Stimulated activated CD4-positive, alpha-beta T cell treated with anti-CD3 and anti-CD28 coated beads, Interleukin-4, amount 100 ng/mL, for 4 hours (primary cell): ENCODE data around the gene CHRDL2.

Experiments
- DNase-seq, 2 experiments: peaks; one replicate each; pipeline ENCODE4 v3.0.0-alpha.2; 2020

The CHRDL2 gene

GRCh38 chr11:74683279-74683871, 47.9 kb downstream of the CHRDL2 start:
- no peak for DNase-seq

GRCh38 chr11:74682731-74683278, 48.4 kb downstream of the CHRDL2 start:
- DNase-seq: no peak

- DNase-seq: no peak
Observed at GRCh38 chr11:74681686-74682651, 49.3 kb downstream of the CHRDL2 start.

- no peak for DNase-seq
Observed at GRCh38 chr11:74680703-74681531, 50.3 kb downstream of the CHRDL2 start.

GRCh38 chr11:74680035-74680671, 51.1 kb downstream of the CHRDL2 start:
- DNase-seq: no peak

- DNase-seq: no peak
Observed at GRCh38 chr11:74679513-74679865, 51.7 kb downstream of the CHRDL2 start.

- no peak for DNase-seq
Observed at GRCh38 chr11:74678591-74679512, 52.4 kb downstream of the CHRDL2 start.

- DNase-seq: no peak
Observed at GRCh38 chr11:74678041-74678440, 53.2 kb downstream of the CHRDL2 start.

- DNase-seq: no peak
Observed at GRCh38 chr11:74677131-74677530, 54.1 kb downstream of the CHRDL2 start.

GRCh38 chr11:74676596-74676995, 54.6 kb downstream of the CHRDL2 start:
- no peak for DNase-seq

- no peak for DNase-seq
Observed at GRCh38 chr11:74675761-74676160, 55.5 kb downstream of the CHRDL2 start.

GRCh38 chr11:74673693-74674360, 57.4 kb downstream of the CHRDL2 start:
- DNase-seq: no peak

GRCh38 chr11:74672956-74673692, 58.1 kb downstream of the CHRDL2 start:
- no peak for DNase-seq

- DNase-seq: no peak
Observed at GRCh38 chr11:74672332-74672955, 58.8 kb downstream of the CHRDL2 start.

- DNase-seq: no peak
Observed at GRCh38 chr11:74671520-74672196, 59.6 kb downstream of the CHRDL2 start.

- no peak for DNase-seq
Observed at GRCh38 chr11:74670171-74670570, 61.1 kb downstream of the CHRDL2 start.

GRCh38 chr11:74669211-74670160, 61.7 kb downstream of the CHRDL2 start:
- no peak for DNase-seq

- DNase-seq: no peak
Observed at GRCh38 chr11:74663315-74663714, 67.9 kb downstream of the CHRDL2 start.
